Subcutaneous abdominal adipose tissue (tissue), 5 donors: Measurements from ENCODE around the gene CACTIN.

Experiments
- H3K27ac ChIP-seq: one replicate; pipeline ENCODE4 v1.7.0; 2013; ENCODE audit warnings: low read depth, mild to moderate bottlenecking, inconsistent platforms, low read length, moderate library complexity
- H3K27me3 ChIP-seq, 5 donors: one replicate each; pipeline ENCODE4 v1.7.0; 2013; ENCODE audit warnings: low read length in 5 of 5, inconsistent platforms in 1 of 5; ENCODE audit not compliant: control insufficient read depth in 5 of 5, insufficient read depth in 4 of 5
- H3K36me3 ChIP-seq, 5 donors: one replicate each; pipeline ENCODE4 v1.7.0; 2013; ENCODE audit warnings: low read length in 5 of 5; ENCODE audit not compliant: control insufficient read depth in 5 of 5, insufficient read depth in 5 of 5
- H3K4me1 ChIP-seq, 5 donors: one replicate each; pipeline ENCODE4 v1.7.0; 2013; ENCODE audit warnings: low read length in 5 of 5, mild to moderate bottlenecking in 3 of 5, moderate library complexity in 1 of 5; ENCODE audit not compliant: control insufficient read depth in 5 of 5, insufficient read depth in 5 of 5
- H3K4me3 ChIP-seq, 5 donors: one replicate each; pipeline ENCODE4 v1.7.0; 2013; ENCODE audit warnings: low read length in 5 of 5, low read depth in 1 of 5
- H3K9ac ChIP-seq, 5 donors: one replicate each; pipeline ENCODE4 v1.7.0; 2013; ENCODE audit warnings: low read length in 5 of 5, mild to moderate bottlenecking in 4 of 5, moderate library complexity in 3 of 5
- H3K9me3 ChIP-seq, 5 donors: one replicate each; pipeline ENCODE4 v1.7.0; 2013; ENCODE audit warnings: low read length in 5 of 5; ENCODE audit not compliant: control insufficient read depth in 5 of 5
- donor health status: healthy.
- donor health status: healthy.
- donor health status: healthy.
- donor health status: healthy.
- donor health status: healthy.

Gene CACTIN

DNA sequence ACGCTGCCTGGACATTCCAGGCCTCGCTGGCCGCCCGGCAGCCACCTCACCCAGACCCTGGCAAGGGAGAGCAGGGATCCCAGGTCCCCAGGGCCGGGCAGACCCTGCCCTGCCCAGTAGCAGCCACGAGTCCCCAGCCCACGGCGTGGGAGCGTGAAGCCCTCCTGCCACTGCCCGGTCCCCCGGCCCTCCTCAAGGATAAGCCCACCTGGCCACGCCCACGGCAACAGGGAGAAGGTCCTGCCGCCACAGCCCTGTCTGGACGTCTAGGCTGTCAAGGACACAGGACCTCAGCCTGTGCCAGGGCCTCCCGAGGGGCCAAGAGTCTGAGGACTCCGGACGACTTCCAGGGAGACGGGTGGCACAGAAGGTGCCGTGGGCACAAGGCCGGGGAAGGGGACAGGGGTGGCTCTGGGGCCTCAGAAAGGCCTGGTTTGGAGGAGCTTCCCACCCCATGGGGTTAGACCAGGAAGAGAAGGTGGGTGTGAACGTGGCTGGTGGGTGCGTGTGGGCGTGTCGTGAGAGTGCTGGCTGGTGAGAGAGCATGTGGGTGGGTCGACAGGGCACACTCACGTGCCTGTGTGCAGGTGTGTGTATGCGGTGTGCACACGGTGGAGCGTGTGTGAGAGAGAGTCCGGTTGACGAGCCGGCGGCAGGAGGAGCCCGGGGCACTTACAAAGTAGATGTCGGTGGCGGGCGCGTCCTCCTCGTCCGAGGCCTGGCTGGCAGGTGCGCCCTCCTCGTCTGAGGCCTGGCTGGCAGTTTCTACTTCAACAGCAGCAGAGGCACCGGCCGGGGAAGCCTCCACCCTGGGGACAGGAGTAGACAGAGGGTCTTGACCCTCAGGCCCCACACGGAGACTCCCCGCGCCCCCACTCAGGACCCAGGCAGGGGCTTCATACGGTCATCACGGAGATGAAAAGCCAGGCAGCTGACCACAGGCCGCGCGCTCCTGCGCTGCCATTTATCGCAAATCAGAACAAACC, 11.9 kb upstream of the CACTIN start:
- H3K36me3 ChIP-seq = peaks cover 0 to 81% (median 59%) of the 10 kb centered on the region in 5 donors
- H3K9ac ChIP-seq = no peak overlapping the region
- H3K27me3 ChIP-seq = no peaks in the 10 kb centered on the region
- no peak overlapping the region for H3K27ac ChIP-seq
- no peaks in the 10 kb centered on the region for H3K4me1 ChIP-seq
- no peaks in the 10 kb centered on the region for H3K9me3 ChIP-seq
- no peak overlapping the region for H3K4me3 ChIP-seq

DNA sequence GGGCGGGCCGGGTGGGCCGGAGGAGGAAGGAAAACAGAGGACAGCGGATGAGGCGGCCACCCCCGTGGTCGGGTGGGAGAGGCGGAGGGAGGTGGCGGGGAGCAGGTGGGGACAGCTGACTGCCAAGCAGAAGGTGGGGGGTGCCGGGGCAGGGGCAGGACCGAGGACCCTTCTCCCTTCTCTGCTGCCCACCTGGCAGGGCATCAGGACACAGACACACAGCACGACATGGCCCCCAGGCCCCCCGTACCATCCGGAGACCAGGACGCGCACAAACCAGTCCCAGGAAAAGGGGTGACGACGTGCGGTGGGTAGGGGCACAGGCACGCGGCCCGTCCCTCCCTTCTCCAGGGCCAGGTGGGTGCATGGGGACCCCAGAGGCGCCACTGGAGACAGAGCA, 11.0 kb upstream of the CACTIN start:
- Histone ChIP-seq H3K9me3 (no peaks in the 10 kb centered on the region), H3K4me3 (no peak overlapping the region), H3K36me3 (peaks cover 0 to 81% (median 57%) of the 10 kb centered on the region in 5 donors), H3K4me1 (no peaks in the 10 kb centered on the region), H3K27me3 (no peaks in the 10 kb centered on the region), H3K9ac (no peak overlapping the region), H3K27ac (no peak overlapping the region)

GRCh38 chr19:3636962-3637361, 10.4 kb upstream of the CACTIN start:
- Histone ChIP-seq H3K27me3 (no peaks in the 10 kb centered on the region), H3K9me3 (no peaks in the 10 kb centered on the region), H3K9ac (no peak overlapping the region), H3K36me3 (peaks cover 0 to 81% (median 57%) of the 10 kb centered on the region in 5 donors), H3K27ac (no peak overlapping the region), H3K4me1 (no peaks in the 10 kb centered on the region), H3K4me3 (no peak overlapping the region)

GRCh38 chr19:3636506-3636905, 9.9 kb upstream of the CACTIN start:
- Histone ChIP-seq H3K36me3 (peaks cover 0 to 81% (median 57%) of the 10 kb centered on the region in 5 donors), H3K4me3 (no peak overlapping the region), H3K9me3 (no peaks in the 10 kb centered on the region), H3K4me1 (no peaks in the 10 kb centered on the region), H3K9ac (no peak overlapping the region), H3K27ac (no peak overlapping the region), H3K27me3 (no peaks in the 10 kb centered on the region)

DNA sequence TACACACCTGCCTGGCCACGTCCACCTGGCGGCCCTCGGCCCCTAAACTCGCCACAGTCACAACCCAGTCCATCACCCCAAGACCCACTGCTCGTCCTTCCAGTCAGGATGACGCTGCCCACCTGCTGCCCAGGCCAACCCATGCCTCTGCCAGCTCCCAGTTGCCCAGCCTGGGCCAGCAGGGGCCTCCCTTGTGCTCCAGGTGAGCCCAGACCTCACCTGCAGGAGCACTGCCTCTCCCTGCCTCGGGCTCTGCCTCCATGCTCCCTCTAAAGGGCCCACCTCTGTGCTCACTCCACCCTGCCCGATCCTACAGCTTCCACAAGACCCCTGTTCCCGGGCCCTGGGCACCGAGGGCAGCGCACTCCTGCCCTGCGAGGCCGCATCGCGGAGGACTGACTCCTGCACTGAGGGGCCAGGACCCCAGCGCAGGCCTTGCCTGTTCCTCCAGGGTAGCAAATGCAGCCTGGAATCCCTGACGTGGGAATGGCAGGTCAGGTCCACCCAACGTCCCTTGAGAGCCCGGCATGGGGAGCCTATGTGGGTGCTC, 8.0 kb upstream of the CACTIN start:
- H3K27ac ChIP-seq = no peak overlapping the region

DNA sequence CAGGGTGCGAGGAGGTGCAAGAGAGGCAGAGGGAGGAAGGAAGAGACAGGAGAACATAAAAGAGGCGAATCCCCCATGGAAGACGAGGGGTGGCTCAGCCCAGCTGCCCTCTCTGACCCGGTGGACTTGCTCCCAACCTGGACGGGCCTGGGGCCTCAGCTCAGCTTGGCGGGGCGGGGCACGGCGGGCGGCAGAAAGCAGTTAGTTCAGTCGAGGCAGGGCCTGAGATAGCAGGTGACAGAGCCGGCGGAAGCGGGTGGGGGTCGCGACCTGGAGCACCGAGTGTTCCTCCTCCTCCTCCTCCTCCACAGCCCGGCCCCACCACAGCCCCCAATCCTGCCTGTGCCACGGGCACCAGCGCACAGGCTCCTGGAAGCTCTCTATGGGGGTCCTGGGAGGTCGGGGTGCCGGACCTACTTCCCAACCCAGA, 7.0 kb upstream of the CACTIN start:
- Histone ChIP-seq H3K4me3 (no peak overlapping the region), H3K9me3 (no peaks in the 10 kb centered on the region), H3K27ac (no peak overlapping the region), H3K4me1 (no peaks in the 10 kb centered on the region), H3K9ac (no peak overlapping the region), H3K27me3 (no peaks in the 10 kb centered on the region), H3K36me3 (peaks cover 0 to 70% (median 51%) of the 10 kb centered on the region in 5 donors)

More for the DNA sequence above, 8.0 kb upstream of the CACTIN start:
- Histone ChIP-seq H3K9ac (no peak overlapping the region), H3K9me3 (no peaks in the 10 kb centered on the region), H3K4me3 (no peak overlapping the region), H3K27me3 (no peaks in the 10 kb centered on the region), H3K36me3 (peaks cover 0 to 80% (median 61%) of the 10 kb centered on the region in 5 donors), H3K4me1 (no peaks in the 10 kb centered on the region)

- Histone ChIP-seq H3K4me3 (no peak overlapping the region), H3K36me3 (peaks cover 0 to 64% (median 45%) of the 10 kb centered on the region in 5 donors), H3K9me3 (no peaks in the 10 kb centered on the region), H3K27me3 (no peaks in the 10 kb centered on the region), H3K27ac (no peak overlapping the region), H3K9ac (no peak overlapping the region), H3K4me1 (no peaks in the 10 kb centered on the region)
Measured at GRCh38 chr19:3632739-3633558, 6.4 kb upstream of the CACTIN start.

DNA sequence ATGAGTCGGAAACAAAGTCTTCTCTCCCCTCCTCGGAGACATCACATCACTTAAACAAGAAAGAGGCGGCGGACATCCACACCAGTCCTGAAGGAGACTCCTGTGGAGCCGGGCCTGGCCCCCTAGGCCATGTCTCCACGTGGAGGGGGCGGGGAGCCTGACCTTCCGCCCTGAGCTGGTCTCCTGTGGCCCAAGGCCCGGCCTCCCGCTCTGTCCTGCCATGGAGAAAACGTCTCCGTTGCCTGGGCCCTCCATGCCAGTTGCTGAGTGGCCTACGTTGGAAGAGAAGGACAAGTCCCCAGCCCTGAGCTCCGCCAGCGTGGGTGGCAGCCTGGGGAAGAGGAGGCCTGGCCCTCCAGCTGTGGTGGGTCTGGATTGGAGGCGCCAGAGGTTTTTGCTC, 5.5 kb upstream of the CACTIN start:
- Histone ChIP-seq H3K27ac (no peak overlapping the region), H3K9me3 (no peaks in the 10 kb centered on the region), H3K4me1 (peaks cover 0 to 4% (median 4%) of the 10 kb centered on the region in 5 donors), H3K36me3 (peaks cover 0 to 57% (median 37%) of the 10 kb centered on the region in 5 donors), H3K4me3 (no peak overlapping the region), H3K27me3 (no peaks in the 10 kb centered on the region), H3K9ac (no peak overlapping the region)

GRCh38 chr19:3631053-3631861, 4.7 kb upstream of the CACTIN start:
- Histone ChIP-seq H3K4me3 (no peak overlapping the region), H3K27me3 (no peaks in the 10 kb centered on the region), H3K4me1 (peaks cover 1 to 7% (median 5%) of the 10 kb centered on the region in 5 donors), H3K9ac (no peak overlapping the region), H3K27ac (no peak overlapping the region), H3K36me3 (peaks cover 0 to 49% (median 29%) of the 10 kb centered on the region in 5 donors), H3K9me3 (no peaks in the 10 kb centered on the region)
